GM03348 (cell line): ENCODE results near the gene FIBP.

Source experiments
- DNase-seq: peaks from one replicate; pipeline ENCODE4 v3.0.0; 2012; ENCODE audit warnings: low spot score

The FIBP gene

GRCh38 chr11:65890324-65891218 lies 2.3 kb upstream of the FIBP start, which contains the start of gene CCDC85B:
Gene CCDC85B (plus strand): TSS chr11:65890673. CDS start chr11:65890784, 111 bp downstream.
- peak; percentile 97 for DNase-seq

GRCh38 chr11:65887723-65888162 lies 528 bp downstream of the FIBP start:
- DNase-seq, result peak; percentile 44

- DNase-seq, result no peak
Observed at GRCh38 chr11:65886826-65887722, 1.2 kb downstream of the FIBP start.

GRCh38 chr11:65885808-65886536 lies 2.3 kb downstream of the FIBP start:
- no peak for DNase-seq

- DNase-seq, result no peak
Observed at GRCh38 chr11:65885231-65885630, 3.0 kb downstream of the FIBP start.

- DNase-seq, result peak; percentile 88
Observed at GRCh38 chr11:65884716-65885092, 3.6 kb downstream of the FIBP start.

- DNase-seq, result no peak
Observed at GRCh38 chr11:65883786-65884715, 4.2 kb downstream of the FIBP start.

GRCh38 chr11:65883058-65883761 lies 5.1 kb downstream of the FIBP start:
- no peak for DNase-seq

- DNase-seq, result no peak
Observed at GRCh38 chr11:65882120-65883057, 5.9 kb downstream of the FIBP start.

- no peak for DNase-seq
Observed at GRCh38 chr11:65880844-65881421, 7.3 kb downstream of the FIBP start.

GRCh38 chr11:65880027-65880426 lies 8.2 kb downstream of the FIBP start:
- no peak for DNase-seq

- no peak for DNase-seq
Observed at GRCh38 chr11:65879617-65880016, 8.7 kb downstream of the FIBP start, which contains the start of gene CTSW. Gene CTSW (plus strand): TSS chr11:65879837. CDS start chr11:65879855, 18 bp downstream.

- peak; percentile 97 for DNase-seq
Observed at GRCh38 chr11:65873318-65874156, 14.7 kb downstream of the FIBP start.

GRCh38 chr11:65872586-65873317 lies 15.5 kb downstream of the FIBP start, which contains the start of gene EFEMP2:
Gene EFEMP2 (minus strand): TSS chr11:65872800. CDS start chr11:65872354, 446 bp downstream.
- peak; percentile 81 for DNase-seq

- peak; percentile 55 for DNase-seq
Observed at GRCh38 chr11:65871811-65872548, 16.3 kb downstream of the FIBP start.
